ENCODE results near the gene IGSF3.
"Not testable (repeated sequence)": the region's sequence is repeated elsewhere in the genome, so short reads cannot be mapped to it uniquely, and the experiment has no call there.

Gene IGSF3

GRCh38 chr1:116654351-116654750 is 13.2 kb downstream of the IGSF3 start:
- no peak for ATAC-seq

GRCh38 chr1:116652598-116652997 is 14.9 kb downstream of the IGSF3 start:
- not testable (repeated sequence) for H3K9me3 Mint-ChIP-seq; DNase-seq (ENCODE audit: low spot score in 2 of 2); H3K36me3 Mint-ChIP-seq; ATAC-seq; H3K27ac Mint-ChIP-seq; H3K4me3 Mint-ChIP-seq; H3K4me1 Mint-ChIP-seq

More at GRCh38 chr1:116654351-116654750, 13.2 kb downstream of the IGSF3 start:
- Mint-ChIP-seq H3K4me1 (no peaks in the 10 kb centered on the region), H3K9me3 (no peaks in the 10 kb centered on the region), H3K4me3 (no peak overlapping the region), H3K27ac (no peak overlapping the region), H3K36me3 (no peaks in the 10 kb centered on the region)
- no peak for DNase-seq (ENCODE audit: low spot score in 2 of 2)

GRCh38 chr1:116650781-116651180 is 16.8 kb downstream of the IGSF3 start:
- not testable (repeated sequence) for ATAC-seq; H3K4me3 Mint-ChIP-seq; H3K9me3 Mint-ChIP-seq; DNase-seq (ENCODE audit: low spot score in 2 of 2); H3K27ac Mint-ChIP-seq; H3K4me1 Mint-ChIP-seq; H3K36me3 Mint-ChIP-seq

DNA sequence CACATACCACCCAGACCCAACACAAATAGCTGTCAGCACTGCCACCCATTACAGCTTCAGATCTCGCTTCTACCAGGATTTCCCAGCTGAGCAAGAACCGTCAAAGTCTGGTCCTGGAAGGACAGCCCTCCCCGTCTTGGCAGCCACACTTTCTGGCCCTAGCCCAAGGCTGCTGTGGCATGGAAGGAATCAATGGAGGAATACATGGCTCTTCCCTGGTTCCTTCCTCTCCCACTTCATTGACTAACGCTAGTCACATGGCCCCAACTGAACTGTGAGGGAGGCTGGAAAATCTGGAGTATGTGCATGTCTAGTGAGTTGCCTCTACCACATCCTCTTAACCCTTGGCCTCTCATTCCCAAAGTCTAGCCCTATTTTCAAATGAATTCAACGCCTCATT is 18.5 kb downstream of the IGSF3 start:
- DNase-seq (ENCODE audit: low spot score in 2 of 2); H3K4me3 Mint-ChIP-seq; ATAC-seq; H3K4me1 Mint-ChIP-seq; H3K27ac Mint-ChIP-seq; H3K9me3 Mint-ChIP-seq; H3K36me3 Mint-ChIP-seq: not testable (repeated sequence)

GRCh38 chr1:116648325-116648724 is 19.2 kb downstream of the IGSF3 start:
- H3K36me3 Mint-ChIP-seq; H3K9me3 Mint-ChIP-seq; DNase-seq (ENCODE audit: low spot score in 2 of 2); H3K4me3 Mint-ChIP-seq; H3K27ac Mint-ChIP-seq; H3K4me1 Mint-ChIP-seq; ATAC-seq: not testable (repeated sequence)

DNA sequence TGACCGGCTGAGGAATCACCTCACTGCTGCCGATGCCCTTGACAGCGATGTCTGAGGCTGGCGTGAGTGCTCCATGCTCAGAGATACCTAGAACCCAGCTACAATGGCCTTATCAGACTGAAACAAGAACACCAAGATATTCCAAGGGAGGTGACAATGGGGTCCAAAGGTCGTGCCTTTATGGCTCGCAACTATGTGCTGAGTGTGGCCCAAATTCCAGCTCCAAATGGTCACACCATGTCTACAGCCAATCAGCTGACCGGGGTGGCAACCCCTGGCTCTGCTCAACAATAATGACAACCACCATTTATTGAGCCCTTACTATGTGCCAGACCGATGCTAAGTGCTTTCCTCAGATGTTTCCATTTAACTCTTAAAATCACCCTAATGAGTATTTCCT is 20.3 kb downstream of the IGSF3 start:
- ATAC-seq; H3K36me3 Mint-ChIP-seq; H3K4me1 Mint-ChIP-seq; H3K27ac Mint-ChIP-seq; H3K9me3 Mint-ChIP-seq; H3K4me3 Mint-ChIP-seq; DNase-seq (ENCODE audit: low spot score in 2 of 2): not testable (repeated sequence)

DNA sequence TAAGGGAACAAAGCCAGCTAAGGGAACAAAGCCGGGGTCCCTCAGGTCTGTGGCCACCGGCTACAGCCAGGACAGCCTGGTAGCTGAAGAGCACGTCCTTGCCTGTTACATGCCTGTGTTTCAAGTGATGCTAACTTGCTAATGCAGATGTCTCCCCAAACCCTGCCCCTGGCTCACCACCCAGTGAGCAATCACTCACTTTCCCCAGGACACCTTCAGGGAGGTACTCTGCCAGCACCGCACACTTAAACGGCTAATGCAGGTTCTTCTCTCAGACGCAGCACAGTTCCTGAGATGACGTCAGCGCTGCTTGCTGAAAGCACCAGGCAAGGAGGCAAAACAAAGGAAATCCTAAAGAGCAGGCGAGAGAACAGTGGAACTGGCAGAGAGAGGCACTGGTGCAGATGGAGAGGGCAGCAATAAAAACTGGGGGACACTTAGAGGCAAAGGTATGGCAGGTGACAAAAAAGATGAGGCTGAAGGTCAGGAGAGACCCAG is 20.8 kb downstream of the IGSF3 start:
- not testable (repeated sequence) for H3K27ac Mint-ChIP-seq; H3K4me3 Mint-ChIP-seq; H3K4me1 Mint-ChIP-seq; ATAC-seq; H3K36me3 Mint-ChIP-seq; DNase-seq (ENCODE audit: low spot score in 2 of 2); H3K9me3 Mint-ChIP-seq

DNA sequence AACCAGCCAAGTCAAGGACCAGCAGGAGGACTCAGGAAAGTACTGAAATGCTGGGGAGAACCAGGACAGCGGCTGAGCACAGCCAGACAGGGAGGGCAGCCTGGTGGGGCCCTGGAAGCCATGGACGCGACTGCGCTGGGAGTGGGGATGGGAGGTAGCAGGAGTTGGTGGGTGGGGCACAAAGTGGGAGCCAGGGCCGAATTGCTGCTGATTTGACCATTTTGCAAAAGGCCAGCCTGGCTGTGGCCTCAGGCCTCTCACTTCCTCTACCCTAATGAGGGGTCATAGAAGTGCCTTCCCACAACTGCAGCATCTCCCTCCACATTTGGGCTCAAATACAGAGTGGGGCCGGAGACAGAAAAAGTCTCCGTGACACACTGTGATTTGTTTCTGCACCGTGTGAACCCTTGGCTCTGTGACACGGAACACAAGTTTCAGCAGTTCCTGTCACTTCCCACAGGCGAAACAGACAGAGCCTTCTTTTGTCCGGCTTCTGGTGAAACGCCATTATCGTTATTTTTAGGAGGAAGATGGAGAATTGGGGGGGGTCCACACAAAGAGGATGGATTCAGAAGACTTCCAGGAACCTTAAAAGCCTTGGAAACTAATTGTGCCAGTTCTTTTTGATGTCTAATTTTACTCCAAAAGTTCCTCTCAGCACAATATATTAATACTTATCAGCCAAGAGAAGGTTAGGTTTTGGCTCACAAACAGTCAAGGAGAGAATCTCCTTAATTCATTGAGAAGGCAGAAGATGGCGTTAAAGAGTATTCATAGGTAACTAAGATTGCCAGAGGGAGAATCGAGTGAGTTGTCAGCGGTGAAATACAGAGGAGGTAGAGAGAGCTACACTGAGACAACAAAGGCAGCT is 21.5 kb downstream of the IGSF3 start:
- H3K27ac Mint-ChIP-seq; ATAC-seq; H3K36me3 Mint-ChIP-seq; DNase-seq (ENCODE audit: low spot score in 2 of 2); H3K4me3 Mint-ChIP-seq; H3K9me3 Mint-ChIP-seq; H3K4me1 Mint-ChIP-seq: not testable (repeated sequence)

- not testable (repeated sequence) for H3K9me3 Mint-ChIP-seq; H3K27ac Mint-ChIP-seq; DNase-seq (ENCODE audit: low spot score in 2 of 2); H3K4me1 Mint-ChIP-seq; H3K4me3 Mint-ChIP-seq; H3K36me3 Mint-ChIP-seq; ATAC-seq
Observed at GRCh38 chr1:116644993-116645392, 22.5 kb downstream of the IGSF3 start.

DNA sequence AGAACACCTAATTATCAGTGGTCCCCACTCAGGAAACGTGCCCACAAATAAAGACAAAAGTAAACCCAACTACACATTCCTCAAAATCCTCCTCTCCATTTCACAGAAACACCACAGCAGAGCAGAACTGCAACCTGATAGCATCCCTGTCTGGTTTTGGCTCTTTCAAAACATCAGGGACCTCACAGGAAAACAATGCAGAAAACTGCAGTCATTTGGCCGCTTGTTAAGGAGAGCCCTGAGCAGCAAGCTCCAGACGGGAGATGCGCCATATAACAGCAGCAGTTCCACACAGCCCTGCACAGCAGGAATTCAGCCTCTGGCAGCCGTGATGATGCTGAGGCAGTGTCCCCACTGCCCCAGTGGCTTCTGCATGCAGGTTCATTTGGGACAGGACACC is 23.4 kb downstream of the IGSF3 start:
- not testable (repeated sequence) for H3K27ac Mint-ChIP-seq; H3K4me3 Mint-ChIP-seq; ATAC-seq; H3K4me1 Mint-ChIP-seq; H3K36me3 Mint-ChIP-seq; DNase-seq (ENCODE audit: low spot score in 2 of 2); H3K9me3 Mint-ChIP-seq

- not testable (repeated sequence) for H3K9me3 Mint-ChIP-seq; DNase-seq (ENCODE audit: low spot score in 2 of 2); H3K4me1 Mint-ChIP-seq; H3K4me3 Mint-ChIP-seq; H3K27ac Mint-ChIP-seq; ATAC-seq; H3K36me3 Mint-ChIP-seq
Observed at GRCh38 chr1:116643281-116643751, 24.2 kb downstream of the IGSF3 start.

- not testable (repeated sequence) for DNase-seq (ENCODE audit: low spot score in 2 of 2); H3K4me1 Mint-ChIP-seq; H3K27ac Mint-ChIP-seq; H3K36me3 Mint-ChIP-seq; H3K9me3 Mint-ChIP-seq; H3K4me3 Mint-ChIP-seq; ATAC-seq
Observed at GRCh38 chr1:116642311-116643280, 24.9 kb downstream of the IGSF3 start.

DNA sequence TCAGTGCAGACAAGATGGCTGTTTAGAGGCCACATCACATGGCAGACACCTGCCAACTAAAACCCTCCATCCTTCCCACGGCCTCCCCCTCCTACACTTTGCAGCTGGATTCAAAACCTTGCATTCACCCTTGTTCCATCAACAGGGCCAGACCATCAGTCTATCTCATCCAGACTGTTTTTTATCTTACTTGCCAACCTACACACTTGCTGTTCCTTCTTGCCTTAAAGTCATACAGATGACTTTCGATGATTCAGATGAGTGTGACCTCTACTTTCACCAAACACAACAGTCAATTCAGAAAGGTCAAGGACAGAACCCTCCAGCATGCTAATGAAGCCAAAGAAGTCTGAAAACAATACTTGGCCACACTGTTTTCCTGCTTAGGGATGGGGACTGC is 29.9 kb downstream of the IGSF3 start:
- H3K4me3 Mint-ChIP-seq; DNase-seq (ENCODE audit: low spot score in 2 of 2); H3K27ac Mint-ChIP-seq: not testable (repeated sequence)

DNA sequence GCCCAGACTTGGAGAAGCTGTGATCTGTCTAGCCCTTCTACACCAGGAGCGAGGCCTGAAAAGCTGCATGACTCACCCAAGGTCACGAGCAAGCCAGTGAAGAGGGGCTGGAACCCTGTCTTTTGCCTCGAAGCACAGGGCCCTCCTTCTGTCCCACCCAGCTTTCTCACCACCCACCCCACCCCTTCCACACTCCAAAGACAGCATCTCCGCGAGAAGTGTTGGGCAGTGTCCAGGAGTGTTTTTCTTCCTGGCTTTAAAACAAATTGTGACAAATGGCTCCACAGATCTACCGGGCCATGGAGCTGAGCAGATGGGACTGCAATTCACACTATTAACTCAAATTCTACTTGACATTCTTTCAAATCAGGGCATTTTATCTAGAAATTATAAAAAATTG is 30.9 kb downstream of the IGSF3 start:
- not testable (repeated sequence) for ATAC-seq; H3K36me3 Mint-ChIP-seq; H3K27ac Mint-ChIP-seq; DNase-seq (ENCODE audit: low spot score in 2 of 2); H3K4me3 Mint-ChIP-seq; H3K9me3 Mint-ChIP-seq
- H3K4me1 Mint-ChIP-seq = peaks cover 10% of the 10 kb centered on the region

More for the DNA sequence above, 29.9 kb downstream of the IGSF3 start:
- not testable (repeated sequence) for ATAC-seq, H3K9me3 Mint-ChIP-seq, H3K36me3 Mint-ChIP-seq
- peaks cover 10% of the 10 kb centered on the region for H3K4me1 Mint-ChIP-seq

GRCh38 chr1:116634386-116634785 is 33.1 kb downstream of the IGSF3 start:
- not testable (repeated sequence) for H3K36me3 Mint-ChIP-seq; H3K9me3 Mint-ChIP-seq; H3K4me3 Mint-ChIP-seq; DNase-seq (ENCODE audit: low spot score in 2 of 2); H3K27ac Mint-ChIP-seq; ATAC-seq
- H3K4me1 Mint-ChIP-seq = peaks cover 10% of the 10 kb centered on the region

Measured in stimulated activated effector memory CD8-positive, alpha-beta T cell treated with anti-CD3 and anti-CD28 coated beads, Interleukin-12 subunit alpha, Interleukin-12 subunit beta, amount 100 ng/mL, for 72 hours (primary cell).